Activated CD4-positive, alpha-beta T cell treated with anti-CD3 and anti-CD28 coated beads for 48 hours (primary cell): ENCODE data around the gene XNDC1N.

Experiments used
- DNase-seq: peaks from one replicate; pipeline ENCODE4 v3.0.0-alpha.2; 2020

Gene XNDC1N

DNA sequence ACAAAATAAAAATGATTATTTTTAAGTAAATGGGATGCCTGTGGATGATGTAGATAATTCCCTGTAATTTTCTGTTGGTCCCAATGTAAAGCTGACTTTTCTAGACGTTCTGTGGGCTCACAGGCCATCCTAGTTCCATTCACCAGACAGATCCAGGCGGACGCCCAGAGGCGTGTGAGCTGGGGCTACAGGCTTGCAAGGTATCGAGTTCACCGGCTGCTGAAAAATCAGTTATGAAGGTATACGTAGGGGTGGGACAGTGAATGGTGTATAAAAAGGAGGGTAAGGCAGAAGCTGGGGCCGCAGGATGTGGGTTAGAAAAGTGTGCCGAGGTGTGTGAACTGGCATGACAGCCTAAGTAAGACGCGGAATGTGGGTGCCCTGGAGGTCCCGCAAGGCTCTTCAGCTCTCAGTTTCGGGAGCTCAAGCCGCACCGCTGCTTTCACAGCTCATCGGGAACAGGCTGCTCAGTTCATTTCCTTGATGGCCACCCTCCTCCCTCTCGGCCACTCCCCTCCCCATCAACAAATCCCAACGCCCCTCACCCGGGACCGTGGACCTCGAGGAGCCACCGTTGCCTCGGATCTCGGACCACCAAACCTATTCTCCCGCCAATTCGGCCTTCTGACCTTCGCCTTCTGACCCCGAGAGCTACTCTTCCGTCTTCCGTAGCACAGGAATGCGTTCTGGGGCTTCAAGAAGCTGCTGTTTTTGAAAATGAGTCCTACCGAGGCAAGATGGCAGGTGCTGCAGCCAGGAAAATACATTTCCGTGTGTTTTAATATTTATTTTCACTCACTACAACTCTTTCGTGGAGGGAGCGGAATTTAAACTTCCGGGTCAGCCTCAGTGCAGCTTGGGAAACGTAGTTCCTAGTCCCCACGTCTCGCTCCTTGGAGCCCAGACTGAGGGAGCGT lies at the start of gene XNDC1N:
Gene XNDC1N (minus strand): TSS at position 775 of the 917 bp plus-strand sequence. CDS start 5,241 bp downstream, outside the sequence.
- DNase-seq = peak; percentile 81

DNA sequence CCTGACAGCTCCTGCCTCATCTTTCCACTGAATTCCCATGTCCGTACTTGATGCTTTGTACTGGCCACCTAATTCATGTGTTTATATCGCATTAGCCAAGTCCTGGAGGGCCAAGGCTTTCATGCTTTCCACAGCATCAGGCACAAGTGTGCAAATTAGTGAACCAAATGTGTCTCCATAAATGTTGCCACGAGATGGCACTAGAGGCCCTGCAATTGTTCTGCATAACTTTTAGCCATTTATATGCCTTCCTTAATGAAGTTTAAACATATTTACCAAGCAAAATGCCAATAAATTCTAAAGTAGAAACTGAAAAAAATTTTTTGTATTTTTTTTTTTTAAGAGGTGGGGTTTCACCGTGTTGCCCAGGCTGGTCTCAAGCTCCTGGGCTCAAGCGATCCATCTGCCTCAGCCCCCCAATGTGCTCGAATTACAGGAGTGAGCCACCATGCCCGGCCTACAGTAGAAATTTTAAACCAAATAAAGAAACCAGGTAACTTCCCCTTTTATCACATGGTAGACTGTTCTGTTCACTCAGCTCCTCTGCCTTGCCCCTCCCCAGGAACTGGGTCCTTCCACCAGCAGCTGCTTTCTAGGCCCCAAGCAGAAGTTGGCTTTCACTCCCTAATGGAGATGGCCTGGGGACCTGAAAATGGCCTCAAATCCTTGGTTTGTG lies 49.5 kb upstream of the XNDC1N start:
- peak; percentile 62 for DNase-seq

DNA sequence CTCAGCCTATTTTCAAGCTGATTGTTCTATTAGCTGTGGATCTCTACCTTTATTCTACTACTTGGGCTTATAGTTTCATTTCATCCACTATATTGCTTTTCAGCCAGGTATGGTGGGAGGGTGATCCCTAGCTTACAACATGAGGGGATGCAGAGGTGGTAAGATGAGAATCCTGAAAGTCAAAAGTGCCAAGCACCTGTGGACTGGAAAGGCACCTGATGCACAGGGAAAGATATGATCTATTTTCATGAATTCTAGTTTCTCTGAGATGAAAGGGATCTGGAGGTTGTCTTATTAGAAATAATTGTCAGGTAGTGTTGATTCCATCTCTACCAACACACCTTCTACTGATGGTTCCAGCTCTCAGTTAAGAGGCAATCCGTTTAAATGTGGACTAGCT lies 48.7 kb upstream of the XNDC1N start:
- no peak for DNase-seq

GRCh38 chr11:71976551-71976950 lies 48.2 kb upstream of the XNDC1N start:
- DNase-seq = no peak

DNA sequence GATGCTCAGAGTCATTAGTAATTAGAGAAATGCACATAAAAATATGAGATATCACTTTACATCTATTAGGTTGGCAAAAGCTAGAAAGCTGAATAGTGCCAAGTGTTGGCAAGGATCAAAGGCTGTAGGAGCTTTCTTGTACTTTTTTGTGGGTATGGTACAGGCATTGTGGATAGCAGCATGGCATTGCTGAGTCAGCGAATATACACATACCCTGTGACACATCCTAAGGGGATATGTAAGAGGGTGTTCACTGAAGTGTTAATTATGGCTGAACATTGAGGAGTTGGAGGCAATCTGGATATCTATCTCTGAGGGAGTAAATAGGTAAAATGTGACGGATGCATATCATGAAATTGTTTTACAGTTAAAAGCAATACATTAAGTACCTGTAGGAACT lies 43.3 kb upstream of the XNDC1N start:
- DNase-seq = no peak

DNA sequence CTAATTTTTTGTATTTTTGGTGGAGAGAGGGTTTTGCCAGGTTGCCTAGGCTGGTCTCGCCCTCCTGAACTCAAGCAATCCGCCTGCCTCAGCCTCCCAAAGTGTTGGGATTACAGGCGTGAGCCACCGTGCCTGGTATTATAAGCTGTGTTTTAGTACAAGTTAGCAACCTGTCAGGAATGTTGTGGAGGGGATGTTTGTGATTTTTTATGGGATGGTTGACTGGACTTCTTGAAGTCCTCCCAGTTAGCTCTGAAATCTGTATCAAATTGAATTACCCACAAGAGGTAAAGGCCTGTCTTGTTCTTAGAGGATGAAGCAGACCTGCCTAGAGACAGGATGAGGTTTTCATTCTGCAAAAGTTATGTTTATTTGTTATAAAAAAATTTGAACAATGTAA lies 36.2 kb upstream of the XNDC1N start:
- DNase-seq = no peak

DNA sequence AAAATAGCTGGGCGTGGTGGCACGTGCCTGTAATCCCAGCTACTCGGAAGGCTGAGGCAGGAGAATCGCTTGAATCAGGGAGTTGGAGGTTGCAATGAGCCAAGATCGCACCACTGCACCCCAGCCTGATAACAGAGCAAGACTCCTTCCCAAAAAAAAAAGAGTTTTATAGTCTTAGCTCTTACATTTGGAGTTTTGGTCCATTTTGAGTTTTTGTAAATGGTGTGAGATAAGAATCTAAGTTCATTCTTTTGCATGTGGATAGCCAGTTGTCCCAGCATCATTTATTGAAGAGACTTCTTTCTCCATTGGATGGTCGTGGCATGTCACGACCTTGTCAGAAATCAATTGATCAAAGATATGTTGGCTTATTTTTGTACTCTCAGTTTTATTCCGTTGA lies 35.1 kb upstream of the XNDC1N start:
- no peak for DNase-seq

- no peak for DNase-seq
These were observed 34.1 kb upstream of the XNDC1N start for GRCh38 chr11:71962428-71963038.

GRCh38 chr11:71955898-71956456 lies 27.6 kb upstream of the XNDC1N start:
- DNase-seq = no peak

DNA sequence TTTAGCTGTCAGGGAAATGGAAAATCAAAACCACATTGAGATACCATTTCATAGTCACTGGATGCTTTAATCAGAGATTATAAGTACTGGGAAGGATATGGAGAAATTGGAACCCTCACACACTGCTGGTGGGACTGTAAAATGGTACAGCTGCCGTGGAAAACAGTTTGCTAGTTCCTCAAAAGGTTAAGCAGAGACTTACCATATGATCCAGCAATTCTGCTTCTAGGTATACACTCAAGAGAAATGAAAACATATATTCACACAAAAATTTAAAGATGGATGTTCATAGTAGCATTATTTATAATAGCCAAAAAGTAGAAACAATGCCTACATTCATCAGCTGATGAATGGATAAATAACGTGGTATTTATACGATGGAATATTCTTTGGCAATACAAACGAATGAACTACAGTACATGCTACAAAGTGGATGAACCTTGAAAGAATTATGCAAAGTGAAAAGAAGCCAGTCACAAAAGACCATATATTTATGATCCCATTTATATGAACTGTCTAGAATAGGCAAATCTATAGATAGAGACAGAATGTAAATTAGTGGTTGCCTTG lies 23.4 kb upstream of the XNDC1N start:
- no peak for DNase-seq

DNA sequence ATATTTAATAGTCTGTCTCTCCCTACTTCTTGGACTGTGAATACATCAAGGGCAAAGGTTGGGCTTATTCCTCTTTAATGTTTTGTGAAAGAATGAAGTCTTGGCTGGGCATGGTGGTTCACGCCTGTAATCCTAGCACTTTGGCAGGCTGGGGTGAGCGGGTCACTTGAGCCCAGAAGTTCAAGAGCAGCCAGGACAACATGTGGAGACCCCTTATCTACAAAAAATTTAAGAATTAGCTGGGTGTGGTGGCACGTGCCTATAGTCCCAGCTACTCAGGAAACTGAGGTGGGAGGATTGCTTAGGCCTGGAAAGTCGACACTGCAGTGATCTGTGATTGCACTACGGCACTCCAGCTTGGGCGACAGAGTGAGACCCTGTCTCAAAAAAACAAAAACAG lies 20.6 kb upstream of the XNDC1N start:
- DNase-seq = no peak

- DNase-seq = no peak
These were observed 20.1 kb upstream of the XNDC1N start for GRCh38 chr11:71948314-71949027.

- DNase-seq = no peak
These were observed 19.1 kb upstream of the XNDC1N start for GRCh38 chr11:71947498-71947897.

GRCh38 chr11:71946144-71946571 lies 17.8 kb upstream of the XNDC1N start:
- DNase-seq = peak; percentile 17

DNA sequence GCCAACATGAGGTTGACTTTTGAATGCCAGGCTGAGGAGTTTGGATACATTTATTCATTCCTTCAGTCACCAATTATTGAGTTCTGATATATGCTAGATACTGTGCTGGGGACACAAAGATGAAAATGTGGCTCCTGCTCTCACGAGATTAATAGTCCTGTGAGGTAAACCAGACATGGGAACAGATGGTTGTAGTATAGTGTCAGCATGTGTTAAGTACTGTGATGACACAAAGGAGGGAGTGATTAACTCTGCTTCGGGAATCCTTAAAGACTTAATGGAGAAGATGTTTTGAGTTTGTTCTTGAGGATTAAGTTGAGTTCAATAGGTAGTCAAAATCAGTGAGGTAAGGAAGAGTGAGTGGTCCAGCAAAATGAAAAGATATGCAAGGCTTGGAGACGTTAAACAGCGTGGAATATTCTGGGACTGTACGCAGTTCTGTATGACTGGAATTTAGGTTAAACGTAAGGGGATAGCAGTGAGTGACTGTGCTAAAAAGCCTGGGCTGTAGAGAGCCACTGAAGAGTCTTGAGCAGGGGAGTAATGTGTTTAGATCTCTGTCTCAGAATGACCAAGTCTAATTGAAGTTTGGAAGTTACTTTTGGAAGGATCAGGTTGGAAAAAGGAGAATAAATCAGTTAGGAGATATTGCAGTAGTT lies 12.3 kb upstream of the XNDC1N start:
- no peak for DNase-seq

- no peak for DNase-seq
These were observed 9.4 kb upstream of the XNDC1N start for GRCh38 chr11:71937826-71938225.

- DNase-seq = no peak
These were observed 8.4 kb upstream of the XNDC1N start for GRCh38 chr11:71936825-71937224.

DNA sequence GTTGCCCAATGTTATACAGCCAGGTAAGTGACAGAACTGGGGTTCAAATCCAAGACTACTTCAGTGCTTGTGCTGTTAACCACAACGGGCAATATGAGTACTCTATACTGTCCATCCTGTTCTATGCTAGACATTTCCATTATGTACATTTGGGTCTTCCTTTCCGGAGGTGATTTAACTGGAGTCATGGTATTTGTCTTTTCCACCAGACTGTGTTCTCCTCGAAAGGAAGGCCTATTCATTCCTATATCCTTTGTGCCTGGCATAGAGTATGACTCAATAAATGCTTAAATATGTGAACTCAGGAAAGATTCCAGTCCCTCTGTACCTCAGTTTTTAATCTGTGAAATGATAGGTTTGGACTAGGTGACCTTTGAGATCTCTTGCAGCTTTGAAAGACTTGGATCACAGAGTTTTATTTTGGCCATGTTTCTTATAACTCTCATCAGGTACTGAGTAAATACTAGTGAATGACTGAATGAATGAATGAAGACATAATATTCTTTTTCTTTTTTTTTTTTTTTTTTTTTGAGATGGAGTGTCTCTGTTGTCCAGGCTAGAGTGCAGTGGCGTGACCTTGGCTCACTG lies 7.0 kb upstream of the XNDC1N start:
- no peak for DNase-seq

DNA sequence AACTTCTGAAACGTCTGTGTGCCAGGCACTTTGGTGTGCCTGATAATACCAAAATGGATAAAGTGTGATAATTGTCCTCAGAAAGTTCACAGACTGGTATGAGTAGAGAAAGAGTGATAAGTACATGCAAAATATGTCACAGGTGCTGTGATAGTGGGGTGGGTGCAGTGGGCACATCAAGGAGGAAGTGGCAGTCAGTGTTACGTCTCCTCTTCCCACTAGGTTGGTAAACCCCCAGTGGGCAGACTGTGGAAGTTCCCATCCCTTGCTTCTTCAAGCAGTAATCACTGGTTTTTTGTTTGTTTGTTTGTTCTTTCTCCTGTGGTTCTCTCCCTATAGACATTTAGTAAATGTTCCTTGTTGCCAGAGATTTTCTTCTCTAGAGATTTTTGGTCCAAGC lies 5.8 kb upstream of the XNDC1N start:
- DNase-seq = no peak

- DNase-seq = no peak
These were observed 4.9 kb upstream of the XNDC1N start for GRCh38 chr11:71933141-71933933.

DNA sequence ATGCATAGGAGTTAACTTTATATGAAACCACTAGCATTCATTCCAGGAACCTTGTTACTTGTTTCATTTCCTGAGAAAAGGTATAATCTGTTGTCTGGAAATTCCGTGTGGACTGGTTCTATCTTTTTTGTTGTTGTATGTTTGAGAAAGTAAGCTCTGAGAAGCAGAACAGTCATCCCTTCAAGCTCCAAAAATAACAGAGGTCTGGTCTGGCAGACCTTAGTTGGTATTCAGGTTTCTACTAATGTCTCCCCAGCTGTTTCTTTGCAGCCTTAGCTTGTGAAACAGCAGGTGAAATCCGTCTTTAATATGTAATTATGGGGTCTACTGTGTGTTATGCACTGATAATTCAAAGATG lies 2.8 kb upstream of the XNDC1N start:
- no peak for DNase-seq
